ENCODE measurements around the gene UNC13C. TPM values are rescaled to one million over a fixed set of nuclear protein-coding genes. Genes with fewer than 3 reads are reported as not detected.

The UNC13C gene
- polyA plus RNA-seq, 1 experiment = not detected

- DNase-seq (ENCODE audit: low read depth) = no peak
- CTCF ChIA-PET = no interaction called here
- POLR2A ChIA-PET = no interaction called here
- Histone ChIP-seq H3K27me3 (ENCODE audit: control insufficient read depth, insufficient read depth, low read length) (no peaks in the 10 kb centered on the region), H3K4me3 (ENCODE audit: low read depth, low read length) (no peak overlapping the region), H3K36me3 (ENCODE audit: control insufficient read depth, insufficient read depth, low read length) (no peaks in the 10 kb centered on the region)
- no peak for TF ChIP-seq CTCF (IDR thresholded peaks at IDR 0.05; ENCODE audit: insufficient read depth, low read depth, low read length)
These were observed 53.8 kb downstream of the UNC13C start for GRCh38 chr15:54032066-54032465.

DNA sequence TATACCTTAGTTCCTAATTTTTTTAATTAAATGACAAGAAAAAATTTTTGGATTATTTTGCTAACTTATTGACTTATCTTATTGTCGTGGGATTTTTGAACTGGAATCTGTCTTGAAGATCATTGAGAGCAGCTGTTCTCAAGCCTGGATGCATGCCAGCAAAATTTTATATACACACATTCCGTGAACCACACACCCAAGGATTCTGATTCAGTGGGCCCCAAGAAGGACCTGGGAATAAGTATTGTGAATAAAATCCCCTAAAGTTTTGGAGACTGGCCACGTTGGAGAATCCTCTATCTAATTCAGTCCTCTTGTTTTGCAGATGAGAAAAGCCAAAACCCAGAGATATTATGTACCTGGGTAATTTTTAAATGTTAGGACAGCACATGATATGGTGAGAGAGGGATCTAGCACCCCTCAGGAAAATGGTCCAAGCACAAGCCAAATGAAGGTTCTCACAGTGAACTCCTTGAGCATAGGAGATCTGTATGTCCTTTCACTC lies 55.2 kb downstream of the UNC13C start:
- POLR2A ChIA-PET = no interaction called here
- H3K4me3 ChIP-seq (ENCODE audit: low read depth, low read length) = no peak overlapping the region
- no peaks in the 10 kb centered on the region for H3K27me3 ChIP-seq (ENCODE audit: control insufficient read depth, insufficient read depth, low read length)
- no peaks in the 10 kb centered on the region for H3K36me3 ChIP-seq (ENCODE audit: control insufficient read depth, insufficient read depth, low read length)
- DNase-seq (ENCODE audit: low read depth) = no peak
- TF ChIP-seq CTCF (IDR thresholded peaks at IDR 0.05; ENCODE audit: insufficient read depth, low read depth, low read length) = no peak
- CTCF ChIA-PET = no interaction called here

DNA sequence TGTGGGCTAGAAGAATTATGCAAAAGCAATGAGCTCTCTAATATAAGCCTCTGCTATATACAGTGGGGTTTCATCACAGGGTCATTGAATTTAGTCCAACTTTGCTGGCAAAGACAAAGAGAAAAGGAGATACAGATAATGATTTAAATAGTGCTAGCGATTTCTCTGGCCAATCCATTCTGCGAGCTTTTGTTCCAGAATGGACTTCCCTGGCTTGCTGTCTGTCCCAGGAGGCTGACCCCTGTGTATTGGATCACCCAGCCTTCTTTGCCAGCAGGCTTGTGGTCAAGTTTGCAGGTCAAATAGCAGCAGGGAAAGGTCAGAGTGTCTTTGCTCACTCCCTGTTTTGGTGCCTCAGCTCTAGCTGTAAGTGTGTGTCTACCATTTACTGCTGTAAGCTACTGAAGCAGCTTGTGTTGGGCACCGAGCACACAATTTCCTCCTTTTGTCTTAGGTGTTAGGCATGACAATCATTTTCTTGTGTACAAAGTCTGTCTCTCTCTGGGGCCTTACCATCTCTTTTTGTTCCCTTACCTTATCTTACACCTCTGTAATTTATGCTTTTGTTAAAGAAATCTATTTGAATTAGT lies 55.7 kb downstream of the UNC13C start:
- no peaks in the 10 kb centered on the region for H3K27me3 ChIP-seq (ENCODE audit: control insufficient read depth, insufficient read depth, low read length)
- no peak for TF ChIP-seq CTCF (IDR thresholded peaks at IDR 0.05; ENCODE audit: insufficient read depth, low read depth, low read length)
- ChIA-PET POLR2A (no interaction called here), CTCF (no interaction called here)
- no peaks in the 10 kb centered on the region for H3K36me3 ChIP-seq (ENCODE audit: control insufficient read depth, insufficient read depth, low read length)
- DNase-seq (ENCODE audit: low read depth) = no peak
- no peak overlapping the region for H3K4me3 ChIP-seq (ENCODE audit: low read depth, low read length)

- CTCF ChIA-PET = no interaction called here
- Histone ChIP-seq H3K4me3 (ENCODE audit: low read depth, low read length) (no peak overlapping the region), H3K27me3 (ENCODE audit: control insufficient read depth, insufficient read depth, low read length) (no peaks in the 10 kb centered on the region), H3K36me3 (ENCODE audit: control insufficient read depth, insufficient read depth, low read length) (no peaks in the 10 kb centered on the region)
- DNase-seq (ENCODE audit: low read depth) = no peak
- no peak for TF ChIP-seq CTCF (IDR thresholded peaks at IDR 0.05; ENCODE audit: insufficient read depth, low read depth, low read length)
- POLR2A ChIA-PET = no interaction called here
These were observed 57.4 kb downstream of the UNC13C start for GRCh38 chr15:54035616-54036015.

DNA sequence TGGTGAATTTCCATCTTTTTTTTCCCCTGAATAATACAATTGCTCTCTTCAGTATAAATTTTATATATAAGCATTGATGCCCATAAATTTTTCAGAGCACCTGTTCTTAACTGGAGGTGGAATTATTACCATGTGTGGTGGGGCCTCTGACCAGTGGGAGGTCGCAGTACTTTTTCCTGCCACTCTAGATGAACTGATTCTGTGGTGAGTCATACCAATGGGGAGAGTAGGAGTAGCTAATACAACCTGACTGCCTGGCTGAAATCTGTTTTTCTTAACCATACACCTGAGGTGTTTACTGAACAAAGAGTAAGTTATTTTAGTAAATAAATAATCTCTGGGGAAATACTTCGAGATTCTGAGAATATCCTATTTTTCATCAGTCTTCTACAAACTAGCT lies 67.2 kb downstream of the UNC13C start:
- no peaks in the 10 kb centered on the region for H3K36me3 ChIP-seq (ENCODE audit: control insufficient read depth, insufficient read depth, low read length)
- ChIA-PET POLR2A (no interaction called here), CTCF (no interaction called here)
- H3K4me3 ChIP-seq (ENCODE audit: low read depth, low read length) = no peak overlapping the region
- H3K27me3 ChIP-seq (ENCODE audit: control insufficient read depth, insufficient read depth, low read length) = no peaks in the 10 kb centered on the region
- DNase-seq (ENCODE audit: low read depth) = no peak
- no peak for TF ChIP-seq CTCF (IDR thresholded peaks at IDR 0.05; ENCODE audit: insufficient read depth, low read depth, low read length)

Data from BJ (cell line).